PFSK-1 (cell line): ENCODE data around the gene GOLIM4.

ENCODE experiments used
- FOXP2 ChIP-seq: optimal IDR thresholded peaks from 2 replicates; pipeline ENCODE3; 2011; ENCODE audit warnings: borderline replicate concordance, control low read depth, inconsistent platforms; ENCODE audit not compliant: insufficient read depth; ENCODE audit errors: extremely low read length, extremely low read depth
- POLR2AphosphoS5 ChIP-seq: IDR thresholded peaks from 2 replicates; pipeline ENCODE4 v1.6.1; 2012; ENCODE audit warnings: low read depth, mild to moderate bottlenecking, control low read depth, low read length, moderate library complexity
- TAF1 ChIP-seq: IDR thresholded peaks from 2 replicates; pipeline ENCODE4 v1.6.1; 2012; ENCODE audit warnings: low read length, control low read depth, borderline replicate concordance; ENCODE audit not compliant: insufficient read depth
- TF ChIP-seq, protein P1 (sequence below), 2 experiments: IDR thresholded peaks; 2 replicates each; pipeline versions ENCODE4 v1.6.1 to v1.8.0; 2011 to 2012; ENCODE audit warnings: low read depth in 2 of 2, low read length in 2 of 2, control low read depth in 1 of 2, inconsistent platforms in 1 of 2, mild to moderate bottlenecking in 1 of 2, moderate library complexity in 1 of 2; ENCODE audit not compliant: insufficient read depth in 1 of 2

DNA sequence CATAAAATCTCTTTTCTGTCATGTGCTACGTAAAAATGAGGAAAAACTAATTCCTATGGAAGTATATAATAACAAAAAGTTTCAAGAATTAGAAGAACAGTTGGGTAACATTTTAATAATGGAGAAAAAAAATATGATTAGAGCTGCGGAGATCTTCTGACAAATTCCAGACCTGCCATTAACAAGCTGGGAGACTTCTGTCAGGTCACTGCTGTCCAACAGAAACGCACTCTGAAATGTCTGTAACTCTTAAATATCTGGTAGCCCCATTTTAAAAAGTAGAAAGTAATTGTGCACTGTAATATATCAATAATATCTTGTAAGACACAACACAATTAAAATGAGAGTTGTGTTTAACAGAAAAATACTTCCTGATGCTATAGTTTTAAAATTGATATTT lies 15.7 kb downstream of the GOLIM4 start:
- TF ChIP-seq POLR2AphosphoS5 (no peak), TAF1 (no peak), FOXP2 (no peak)
- TF ChIP-seq, protein P1, sequence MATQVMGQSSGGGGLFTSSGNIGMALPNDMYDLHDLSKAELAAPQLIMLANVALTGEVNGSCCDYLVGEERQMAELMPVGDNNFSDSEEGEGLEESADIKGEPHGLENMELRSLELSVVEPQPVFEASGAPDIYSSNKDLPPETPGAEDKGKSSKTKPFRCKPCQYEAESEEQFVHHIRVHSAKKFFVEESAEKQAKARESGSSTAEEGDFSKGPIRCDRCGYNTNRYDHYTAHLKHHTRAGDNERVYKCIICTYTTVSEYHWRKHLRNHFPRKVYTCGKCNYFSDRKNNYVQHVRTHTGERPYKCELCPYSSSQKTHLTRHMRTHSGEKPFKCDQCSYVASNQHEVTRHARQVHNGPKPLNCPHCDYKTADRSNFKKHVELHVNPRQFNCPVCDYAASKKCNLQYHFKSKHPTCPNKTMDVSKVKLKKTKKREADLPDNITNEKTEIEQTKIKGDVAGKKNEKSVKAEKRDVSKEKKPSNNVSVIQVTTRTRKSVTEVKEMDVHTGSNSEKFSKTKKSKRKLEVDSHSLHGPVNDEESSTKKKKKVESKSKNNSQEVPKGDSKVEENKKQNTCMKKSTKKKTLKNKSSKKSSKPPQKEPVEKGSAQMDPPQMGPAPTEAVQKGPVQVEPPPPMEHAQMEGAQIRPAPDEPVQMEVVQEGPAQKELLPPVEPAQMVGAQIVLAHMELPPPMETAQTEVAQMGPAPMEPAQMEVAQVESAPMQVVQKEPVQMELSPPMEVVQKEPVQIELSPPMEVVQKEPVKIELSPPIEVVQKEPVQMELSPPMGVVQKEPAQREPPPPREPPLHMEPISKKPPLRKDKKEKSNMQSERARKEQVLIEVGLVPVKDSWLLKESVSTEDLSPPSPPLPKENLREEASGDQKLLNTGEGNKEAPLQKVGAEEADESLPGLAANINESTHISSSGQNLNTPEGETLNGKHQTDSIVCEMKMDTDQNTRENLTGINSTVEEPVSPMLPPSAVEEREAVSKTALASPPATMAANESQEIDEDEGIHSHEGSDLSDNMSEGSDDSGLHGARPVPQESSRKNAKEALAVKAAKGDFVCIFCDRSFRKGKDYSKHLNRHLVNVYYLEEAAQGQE (IDR thresholded peaks at IDR 0.05; ENCODE audit: insufficient read depth in 1 of 2, low read depth in 2 of 2, low read length in 2 of 2): no peak
